ENCODE data around the gene G6PC2. TPM values are rescaled to one million over a fixed set of nuclear protein-coding genes. Genes with fewer than 3 reads are reported as not detected.

G6PC2 gene
- polyA plus RNA-seq (not detected in 2 replicates), polyA minus RNA-seq (not detected in 2 replicates)

GRCh38 chr2:168901003-168901402, at the start of gene G6PC2:
TSS of gene G6PC2 (plus strand) at chr2:168901291. CDS start at chr2:168901332, 41 bp downstream.
- no peak within 1 kb of the TSS for H3K4me2 ChIP-seq (ENCODE audit: low read length)
- no peaks in the 10 kb centered on the region for H3K9me3 ChIP-seq (ENCODE audit: low read length)
- no peak within 1 kb of the TSS for H3K9ac ChIP-seq (ENCODE audit: low read length)
- H3K9me2 ChIP-seq (ENCODE audit: insufficient read depth, low read length): no peaks in the 10 kb centered on the region
- H3K79me2 ChIP-seq (replicated peaks; ENCODE audit: insufficient read depth, low read length): no peaks in the 10 kb centered on the region
- H3K4me3 ChIP-seq (ENCODE audit: low read length): no peak within 1 kb of the TSS
- H4K20me1 ChIP-seq (ENCODE audit: insufficient read depth): no peaks in the 10 kb centered on the region
- no peaks in the 10 kb centered on the region for H3K27me3 ChIP-seq (ENCODE audit: insufficient read depth, low read depth, low read length)
- H3K27ac ChIP-seq (ENCODE audit: low read length): no peak within 1 kb of the TSS
- H3K36me3 ChIP-seq (ENCODE audit: insufficient read depth, low read length): no peaks in the 10 kb centered on the region
- H3F3A ChIP-seq (ENCODE audit: insufficient read depth, low read length, poor library complexity, severe bottlenecking): no peaks in the 10 kb centered on the region
- no peak for TF ChIP-seq TAF1 (IDR thresholded peaks at IDR 0.05; ENCODE audit: low read depth)
- TF ChIP-seq SMC3 (conservative IDR thresholded peaks at IDR 0.05; ENCODE audit: poor library complexity): no peak
- no peak for TF ChIP-seq RAD21 (conservative IDR thresholded peaks at IDR 0.05)
- TF ChIP-seq EP300 (conservative IDR thresholded peaks at IDR 0.05; ENCODE audit: poor library complexity, severe bottlenecking): no peak
- no peak for TF ChIP-seq MXI1 (conservative IDR thresholded peaks at IDR 0.05; ENCODE audit: poor library complexity, severe bottlenecking)
- TF ChIP-seq REST (IDR thresholded peaks at IDR 0.05; ENCODE audit: borderline replicate concordance): no peak
- TF ChIP-seq EZH2 (IDR thresholded peaks at IDR 0.05; ENCODE audit: borderline replicate concordance, insufficient read depth, low read length, poor library complexity, severe bottlenecking): no peak
- TF ChIP-seq, protein P1, sequence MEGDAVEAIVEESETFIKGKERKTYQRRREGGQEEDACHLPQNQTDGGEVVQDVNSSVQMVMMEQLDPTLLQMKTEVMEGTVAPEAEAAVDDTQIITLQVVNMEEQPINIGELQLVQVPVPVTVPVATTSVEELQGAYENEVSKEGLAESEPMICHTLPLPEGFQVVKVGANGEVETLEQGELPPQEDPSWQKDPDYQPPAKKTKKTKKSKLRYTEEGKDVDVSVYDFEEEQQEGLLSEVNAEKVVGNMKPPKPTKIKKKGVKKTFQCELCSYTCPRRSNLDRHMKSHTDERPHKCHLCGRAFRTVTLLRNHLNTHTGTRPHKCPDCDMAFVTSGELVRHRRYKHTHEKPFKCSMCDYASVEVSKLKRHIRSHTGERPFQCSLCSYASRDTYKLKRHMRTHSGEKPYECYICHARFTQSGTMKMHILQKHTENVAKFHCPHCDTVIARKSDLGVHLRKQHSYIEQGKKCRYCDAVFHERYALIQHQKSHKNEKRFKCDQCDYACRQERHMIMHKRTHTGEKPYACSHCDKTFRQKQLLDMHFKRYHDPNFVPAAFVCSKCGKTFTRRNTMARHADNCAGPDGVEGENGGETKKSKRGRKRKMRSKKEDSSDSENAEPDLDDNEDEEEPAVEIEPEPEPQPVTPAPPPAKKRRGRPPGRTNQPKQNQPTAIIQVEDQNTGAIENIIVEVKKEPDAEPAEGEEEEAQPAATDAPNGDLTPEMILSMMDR (IDR thresholded peaks at IDR 0.05; ENCODE audit: poor library complexity, severe bottlenecking): no peak
- no peak for TF ChIP-seq POLR2AphosphoS5 (IDR thresholded peaks at IDR 0.05)
- H2AFZ ChIP-seq (ENCODE audit: low read depth, low read length): no peak within 1 kb of the TSS

DNA sequence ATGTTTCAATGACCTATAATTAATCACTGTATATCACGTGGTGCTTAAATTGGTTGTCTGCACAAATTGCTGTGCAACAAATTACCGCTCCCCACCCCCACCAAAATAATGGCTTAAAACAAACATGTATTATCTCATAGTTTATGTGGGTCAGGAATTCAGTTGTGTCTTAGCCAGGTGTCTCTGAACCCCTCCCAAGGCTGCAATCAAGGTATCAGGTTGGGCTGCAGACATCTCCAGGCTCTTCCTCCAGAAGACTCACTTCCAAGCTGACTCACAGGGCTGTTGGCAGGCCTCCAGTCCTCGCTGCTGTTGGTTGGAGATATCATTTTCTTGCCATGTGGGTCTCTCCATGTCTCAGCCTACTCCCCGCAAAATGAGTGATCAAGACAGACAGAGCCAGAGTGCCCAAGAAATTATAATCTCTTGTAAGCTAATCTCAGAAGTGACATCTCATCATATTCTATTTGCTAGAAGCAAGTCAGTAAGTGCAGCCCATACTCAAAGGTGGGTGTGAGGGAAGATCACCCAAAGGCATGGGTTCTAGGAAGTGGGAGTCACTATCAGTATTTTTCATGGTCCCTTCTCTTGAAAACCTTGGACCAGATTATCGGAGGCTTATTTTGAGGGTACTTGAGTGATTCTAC, 49.3 kb upstream of the G6PC2 start:
- TF ChIP-seq MXI1 (conservative IDR thresholded peaks at IDR 0.05; ENCODE audit: poor library complexity, severe bottlenecking): no peak
- TF ChIP-seq EP300 (conservative IDR thresholded peaks at IDR 0.05; ENCODE audit: poor library complexity, severe bottlenecking): no peak
- TF ChIP-seq, protein P1 (IDR thresholded peaks at IDR 0.05; ENCODE audit: poor library complexity, severe bottlenecking): no peak
- TF ChIP-seq SMC3 (conservative IDR thresholded peaks at IDR 0.05; ENCODE audit: poor library complexity): no peak
- TF ChIP-seq EZH2 (IDR thresholded peaks at IDR 0.05; ENCODE audit: borderline replicate concordance, insufficient read depth, low read length, poor library complexity, severe bottlenecking): no peak
- TF ChIP-seq REST (IDR thresholded peaks at IDR 0.05; ENCODE audit: borderline replicate concordance): no peak
- no peak for TF ChIP-seq RAD21 (conservative IDR thresholded peaks at IDR 0.05)
- TF ChIP-seq POLR2AphosphoS5 (IDR thresholded peaks at IDR 0.05): no peak
- TF ChIP-seq TAF1 (IDR thresholded peaks at IDR 0.05; ENCODE audit: low read depth): no peak
- Histone ChIP-seq H3K36me3 (ENCODE audit: insufficient read depth, low read length) (no peaks in the 10 kb centered on the region), H3K27me3 (ENCODE audit: insufficient read depth, low read depth, low read length) (no peaks in the 10 kb centered on the region), H3F3A (ENCODE audit: insufficient read depth, low read length, poor library complexity, severe bottlenecking) (no peaks in the 10 kb centered on the region), H3K9me3 (ENCODE audit: low read length) (no peaks in the 10 kb centered on the region), H3K79me2 (replicated peaks; ENCODE audit: insufficient read depth, low read length) (no peaks in the 10 kb centered on the region), H3K4me2 (ENCODE audit: low read length) (no peak overlapping the region), H3K27ac (ENCODE audit: low read length) (no peak overlapping the region), H3K4me3 (ENCODE audit: low read length) (no peak overlapping the region), H4K20me1 (ENCODE audit: insufficient read depth) (no peaks in the 10 kb centered on the region), H3K9me2 (ENCODE audit: insufficient read depth, low read length) (no peaks in the 10 kb centered on the region), H2AFZ (ENCODE audit: low read depth, low read length) (no peak overlapping the region), H3K9ac (ENCODE audit: low read length) (no peak overlapping the region)
